Testis (tissue), 2 donors: ENCODE data around the gene RCAN2.

Experiments used
- CTCF ChIP-seq, 3 experiments: fragments of 450-650 bp in 2 of 3; fragments of 200-600 bp in 1 of 3; sonication (generic) in 1 of 3; IDR thresholded peaks; one replicate each; pipeline ENCODE4 v1.5.1; 2016 to 2019; ENCODE audit warnings: antibody characterized with exemption in 3 of 3, mild to moderate bottlenecking in 2 of 3, moderate library complexity in 1 of 3
- POLR2A ChIP-seq: fragments of 450-650 bp; IDR thresholded peaks from one replicate; pipeline ENCODE4 v1.6.1; 2017; ENCODE audit warnings: antibody characterized with exemption, mild to moderate bottlenecking, moderate library complexity

GRCh38 chr6:46526607-46527006 lies 35.4 kb upstream of the RCAN2 start:
- TF ChIP-seq CTCF (IDR thresholded peaks at IDR 0.05) (no peak), POLR2A (no peak)
